Chondrocyte (in vitro differentiated cells): Measurements from ENCODE around the gene CD247. TPM values are rescaled to one million over a fixed set of nuclear protein-coding genes. Genes with fewer than 3 reads are reported as not detected.

ENCODE experiments used
- DNase-seq: peaks from one replicate; pipeline ENCODE4 v3.0.0; 2021; ENCODE audit warnings: mixed read lengths, low spot score
- H3K27ac Mint-ChIP-seq: one replicate; pipeline ENCODE4 v1.8.0; 2021; ENCODE audit warnings: mild to moderate bottlenecking, moderate library complexity, mixed read lengths; ENCODE audit not compliant: unreplicated experiment
- H3K27me3 Mint-ChIP-seq: 2 replicates; pipeline ENCODE4 v1.8.0; 2021; ENCODE audit warnings: low read depth, mixed read lengths
- H3K36me3 Mint-ChIP-seq: 2 replicates; pipeline ENCODE4 v1.8.0; 2021; ENCODE audit warnings: low read depth, mixed read lengths
- H3K4me1 Mint-ChIP-seq: 2 replicates; pipeline ENCODE4 v1.8.0; 2021; ENCODE audit warnings: low read depth, mild to moderate bottlenecking, mixed read lengths
- H3K4me3 Mint-ChIP-seq: one replicate; pipeline ENCODE4 v1.8.0; 2021; ENCODE audit warnings: mild to moderate bottlenecking, moderate library complexity, mixed read lengths; ENCODE audit not compliant: unreplicated experiment
- H3K9me3 Mint-ChIP-seq: 2 replicates; pipeline ENCODE4 v1.8.0; 2021; ENCODE audit warnings: low read depth, mixed read lengths
- total RNA-seq: library from RNA; stranded (reverse); gene quantifications from 3 replicates; pipeline ENCODE4 v1.2.1, GENCODE V29; 2021
- TF ChIP-seq, protein P1 (sequence below): fragments of 200-600 bp; sonication (generic); IDR thresholded peaks from 2 replicates; pipeline ENCODE4 v1.5.0; 2021; ENCODE audit warnings: antibody characterized with exemption, mild to moderate bottlenecking, moderate library complexity

The CD247 gene
- total RNA-seq, 1 donor from 2014 or later: not detected

DNA sequence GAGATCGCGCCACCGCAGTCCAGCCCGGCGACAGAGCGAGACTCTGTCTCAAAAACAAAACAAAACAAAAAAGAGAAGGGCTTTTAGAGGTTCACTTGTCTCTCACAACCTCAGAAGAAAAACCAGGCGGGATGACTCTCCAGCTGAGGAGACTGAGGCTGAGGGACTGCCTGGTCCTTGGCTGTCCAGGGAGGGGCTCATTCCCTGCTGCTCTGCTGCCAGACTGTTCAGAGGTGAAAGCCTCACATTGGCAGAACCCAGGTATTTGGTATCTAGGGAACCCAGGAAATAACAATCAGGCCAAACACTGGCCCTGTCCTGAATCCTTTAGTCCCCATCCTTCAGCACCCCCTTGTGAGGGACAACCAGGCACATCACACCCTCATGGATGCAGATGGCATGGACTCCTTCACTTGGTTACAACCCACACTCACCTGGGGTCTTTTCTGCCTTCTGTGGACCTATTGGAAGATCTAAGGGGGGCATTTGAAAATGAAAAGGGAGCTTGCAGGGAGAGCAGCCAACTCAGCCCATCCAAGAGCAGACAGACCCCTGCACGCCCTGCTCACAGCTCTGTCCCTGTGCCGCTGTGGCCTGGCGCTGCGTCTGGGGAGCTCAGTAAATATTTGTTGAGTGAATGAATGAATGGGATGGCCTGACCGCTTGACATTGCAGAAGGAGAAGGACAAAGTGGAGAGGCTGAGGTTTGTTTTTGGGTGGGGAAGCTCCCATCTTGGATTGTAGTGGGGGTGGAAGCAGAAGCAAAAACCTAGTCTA lies 33.4 kb downstream of the CD247 start:
- DNase-seq: no peak
- TF ChIP-seq, protein P1, sequence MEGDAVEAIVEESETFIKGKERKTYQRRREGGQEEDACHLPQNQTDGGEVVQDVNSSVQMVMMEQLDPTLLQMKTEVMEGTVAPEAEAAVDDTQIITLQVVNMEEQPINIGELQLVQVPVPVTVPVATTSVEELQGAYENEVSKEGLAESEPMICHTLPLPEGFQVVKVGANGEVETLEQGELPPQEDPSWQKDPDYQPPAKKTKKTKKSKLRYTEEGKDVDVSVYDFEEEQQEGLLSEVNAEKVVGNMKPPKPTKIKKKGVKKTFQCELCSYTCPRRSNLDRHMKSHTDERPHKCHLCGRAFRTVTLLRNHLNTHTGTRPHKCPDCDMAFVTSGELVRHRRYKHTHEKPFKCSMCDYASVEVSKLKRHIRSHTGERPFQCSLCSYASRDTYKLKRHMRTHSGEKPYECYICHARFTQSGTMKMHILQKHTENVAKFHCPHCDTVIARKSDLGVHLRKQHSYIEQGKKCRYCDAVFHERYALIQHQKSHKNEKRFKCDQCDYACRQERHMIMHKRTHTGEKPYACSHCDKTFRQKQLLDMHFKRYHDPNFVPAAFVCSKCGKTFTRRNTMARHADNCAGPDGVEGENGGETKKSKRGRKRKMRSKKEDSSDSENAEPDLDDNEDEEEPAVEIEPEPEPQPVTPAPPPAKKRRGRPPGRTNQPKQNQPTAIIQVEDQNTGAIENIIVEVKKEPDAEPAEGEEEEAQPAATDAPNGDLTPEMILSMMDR: no peak
- no peaks in the 10 kb centered on the region for H3K27me3 Mint-ChIP-seq
- H3K9me3 Mint-ChIP-seq: no peaks in the 10 kb centered on the region
- H3K36me3 Mint-ChIP-seq: no peaks in the 10 kb centered on the region
- no peak overlapping the region for H3K27ac Mint-ChIP-seq
- H3K4me1 Mint-ChIP-seq: no peaks in the 10 kb centered on the region
- H3K4me3 Mint-ChIP-seq: no peak overlapping the region

DNA sequence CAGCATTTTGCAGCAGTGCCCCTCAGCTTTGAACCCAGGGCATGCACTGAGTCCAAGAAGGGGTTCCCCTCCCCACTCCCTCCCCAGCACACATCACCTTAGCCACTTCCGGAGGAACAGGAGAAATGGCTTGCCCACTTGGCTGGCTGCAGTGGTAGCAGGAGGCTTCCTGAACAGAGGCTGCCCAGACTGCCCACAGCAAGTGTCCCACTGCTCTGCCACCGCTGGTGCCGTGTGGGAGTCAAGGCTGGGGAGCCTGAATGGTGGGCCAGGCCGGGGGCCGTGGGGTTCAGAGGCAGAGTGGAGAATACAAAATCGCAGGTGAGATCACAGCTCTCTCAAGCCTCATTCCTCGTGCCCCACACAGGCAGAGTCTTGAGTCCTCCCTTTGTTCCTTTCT lies 34.5 kb downstream of the CD247 start:
- Mint-ChIP-seq H3K27me3 (peaks cover 9% of the 10 kb centered on the region), H3K36me3 (no peaks in the 10 kb centered on the region), H3K4me3 (no peak overlapping the region), H3K9me3 (no peaks in the 10 kb centered on the region), H3K27ac (no peak overlapping the region), H3K4me1 (no peaks in the 10 kb centered on the region)
- TF ChIP-seq, protein P1: no peak
- DNase-seq: no peak

DNA sequence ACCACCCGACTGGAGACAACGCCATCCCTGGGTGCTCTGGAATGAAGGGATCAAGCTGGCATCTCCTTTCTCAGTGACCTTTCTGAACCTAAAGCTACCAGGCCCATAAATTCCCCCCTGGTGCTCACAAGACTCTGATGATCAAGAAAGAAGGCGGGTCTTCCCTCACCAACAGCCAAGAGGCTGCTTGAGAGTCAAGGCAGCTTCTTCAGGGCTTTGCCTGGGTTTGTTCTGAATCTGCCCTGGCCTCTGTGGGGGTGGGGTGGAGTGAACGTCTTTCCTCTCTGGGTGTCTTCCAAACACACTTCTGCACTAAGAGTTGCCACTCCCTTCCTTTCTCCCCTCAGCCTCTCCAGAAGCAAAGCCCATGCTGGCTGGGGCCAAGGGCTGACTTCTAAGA lies 36.1 kb downstream of the CD247 start:
- Mint-ChIP-seq H3K27me3 (peaks cover 19% of the 10 kb centered on the region), H3K4me1 (no peaks in the 10 kb centered on the region), H3K36me3 (no peaks in the 10 kb centered on the region), H3K9me3 (no peaks in the 10 kb centered on the region), H3K27ac (no peak overlapping the region), H3K4me3 (no peak overlapping the region)
- no peak for DNase-seq
- TF ChIP-seq, protein P1: no peak

DNA sequence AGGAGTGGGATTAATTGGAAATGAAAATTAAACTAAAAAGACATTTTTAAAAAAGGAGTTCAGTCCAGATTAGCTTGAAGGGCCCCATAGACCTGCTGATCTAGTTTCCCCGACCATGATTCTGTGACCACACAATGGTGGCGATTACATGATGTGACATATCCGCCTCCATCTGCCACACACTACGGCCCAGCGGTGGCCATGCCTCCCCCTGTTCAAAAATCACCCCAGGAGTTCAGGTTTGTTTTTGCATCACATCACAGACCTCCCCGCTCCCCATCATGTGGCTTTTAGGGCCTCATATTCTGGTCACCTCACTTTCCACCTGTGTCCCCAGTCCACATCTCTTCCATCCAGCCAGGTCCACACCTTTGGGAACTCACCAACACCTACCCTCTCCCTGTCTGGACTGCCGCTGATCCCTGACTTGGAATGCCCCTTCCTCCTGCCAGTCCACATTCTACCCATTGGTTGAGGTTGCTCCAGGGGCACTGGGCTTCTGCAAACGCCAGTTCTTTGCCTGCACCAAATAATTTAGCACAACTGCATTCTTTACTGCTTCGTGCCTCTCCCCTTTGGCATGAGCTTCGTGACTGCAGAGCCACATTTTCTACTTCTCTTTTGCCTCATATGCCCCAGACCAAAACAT lies 38.9 kb downstream of the CD247 start:
- Mint-ChIP-seq H3K9me3 (peaks cover 5% of the 10 kb centered on the region), H3K4me3 (no peak overlapping the region), H3K27me3 (peaks cover 26% of the 10 kb centered on the region), H3K27ac (no peak overlapping the region), H3K4me1 (no peaks in the 10 kb centered on the region), H3K36me3 (no peaks in the 10 kb centered on the region)
- DNase-seq: no peak
- TF ChIP-seq, protein P1: no peak

DNA sequence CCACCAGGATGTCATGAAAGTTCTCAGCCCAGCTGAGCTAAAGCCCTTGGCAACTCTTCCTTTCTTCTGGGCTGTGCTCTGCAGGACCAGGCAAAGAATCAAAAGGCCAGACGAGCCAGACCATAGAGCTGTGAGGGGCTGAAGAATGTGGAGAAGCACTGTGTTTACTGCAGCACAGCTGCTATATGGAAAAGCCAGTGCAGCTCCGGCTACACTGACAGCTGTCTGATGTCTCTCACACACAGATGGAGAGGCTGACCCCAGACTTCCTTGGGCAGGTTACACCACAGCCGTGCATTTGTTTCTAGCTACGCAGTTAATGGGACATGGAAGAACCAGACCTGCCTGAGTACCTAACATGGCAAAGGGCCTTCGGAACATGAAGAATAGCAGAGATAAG lies 40.3 kb downstream of the CD247 start:
- Mint-ChIP-seq H3K4me3 (no peak overlapping the region), H3K27me3 (peaks cover 29% of the 10 kb centered on the region), H3K36me3 (no peaks in the 10 kb centered on the region), H3K9me3 (peaks cover 5% of the 10 kb centered on the region), H3K27ac (no peak overlapping the region), H3K4me1 (no peaks in the 10 kb centered on the region)
- DNase-seq: no peak
- TF ChIP-seq, protein P1: no peak
